Measurements from ENCODE around the gene KDM2B. TPM values are rescaled to one million over a fixed set of nuclear protein-coding genes. Genes with fewer than 3 reads are reported as not detected.
A peak's percentile ranks its signal among the peaks of the same experiment; 100 is the strongest.

The KDM2B gene
- total RNA-seq, 1 donor from 2014 or later, result 18.9 TPM

DNA sequence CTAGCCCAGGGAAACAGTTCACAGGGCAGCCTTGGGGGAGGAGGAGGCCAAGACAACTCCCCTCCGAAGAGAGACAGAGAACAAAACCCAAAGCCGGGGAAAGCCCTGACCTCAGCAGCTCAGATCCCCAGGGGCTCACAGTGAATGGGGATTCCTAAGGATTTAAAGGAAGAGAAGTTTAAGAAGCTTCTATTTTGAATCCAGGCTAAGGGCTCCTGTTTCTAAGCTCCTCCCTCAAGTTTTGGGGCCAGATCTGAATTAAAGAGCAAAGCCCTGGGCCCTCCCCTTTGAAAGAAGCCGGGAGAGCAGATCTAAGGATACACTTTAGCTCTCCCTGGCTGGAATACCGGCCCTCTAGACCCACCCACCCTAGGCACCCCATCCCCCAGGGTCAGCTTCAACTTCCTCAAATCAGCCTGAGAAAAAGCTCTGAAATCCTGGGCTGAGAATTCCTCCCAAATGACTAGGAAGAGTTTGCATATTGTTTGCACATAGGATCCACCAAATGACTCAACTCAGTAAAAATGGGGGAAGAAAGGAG, 3.9 kb downstream of the KDM2B start:
- no peak for DNase-seq (ENCODE audit: extremely low spot score in 2 of 2)
- Histone ChIP-seq H3K4me3 (no peak overlapping the region), H3K27me3 (no peaks in the 10 kb centered on the region), H3K4me1 (peaks cover 52% of the 10 kb centered on the region), H3K9me3 (no peaks in the 10 kb centered on the region), H3K27ac (peak overlapping the region; percentile 46), H3K36me3 (peaks cover 0 to 3% of the 10 kb centered on the region in 2 donors)
- TF ChIP-seq, protein P1, sequence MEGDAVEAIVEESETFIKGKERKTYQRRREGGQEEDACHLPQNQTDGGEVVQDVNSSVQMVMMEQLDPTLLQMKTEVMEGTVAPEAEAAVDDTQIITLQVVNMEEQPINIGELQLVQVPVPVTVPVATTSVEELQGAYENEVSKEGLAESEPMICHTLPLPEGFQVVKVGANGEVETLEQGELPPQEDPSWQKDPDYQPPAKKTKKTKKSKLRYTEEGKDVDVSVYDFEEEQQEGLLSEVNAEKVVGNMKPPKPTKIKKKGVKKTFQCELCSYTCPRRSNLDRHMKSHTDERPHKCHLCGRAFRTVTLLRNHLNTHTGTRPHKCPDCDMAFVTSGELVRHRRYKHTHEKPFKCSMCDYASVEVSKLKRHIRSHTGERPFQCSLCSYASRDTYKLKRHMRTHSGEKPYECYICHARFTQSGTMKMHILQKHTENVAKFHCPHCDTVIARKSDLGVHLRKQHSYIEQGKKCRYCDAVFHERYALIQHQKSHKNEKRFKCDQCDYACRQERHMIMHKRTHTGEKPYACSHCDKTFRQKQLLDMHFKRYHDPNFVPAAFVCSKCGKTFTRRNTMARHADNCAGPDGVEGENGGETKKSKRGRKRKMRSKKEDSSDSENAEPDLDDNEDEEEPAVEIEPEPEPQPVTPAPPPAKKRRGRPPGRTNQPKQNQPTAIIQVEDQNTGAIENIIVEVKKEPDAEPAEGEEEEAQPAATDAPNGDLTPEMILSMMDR (IDR thresholded peaks at IDR 0.05), result no peak
- TF ChIP-seq POLR2A (IDR thresholded peaks at IDR 0.05), result no peak
- intact Hi-C loops (cut with DNase I), result no loop called here

DNA sequence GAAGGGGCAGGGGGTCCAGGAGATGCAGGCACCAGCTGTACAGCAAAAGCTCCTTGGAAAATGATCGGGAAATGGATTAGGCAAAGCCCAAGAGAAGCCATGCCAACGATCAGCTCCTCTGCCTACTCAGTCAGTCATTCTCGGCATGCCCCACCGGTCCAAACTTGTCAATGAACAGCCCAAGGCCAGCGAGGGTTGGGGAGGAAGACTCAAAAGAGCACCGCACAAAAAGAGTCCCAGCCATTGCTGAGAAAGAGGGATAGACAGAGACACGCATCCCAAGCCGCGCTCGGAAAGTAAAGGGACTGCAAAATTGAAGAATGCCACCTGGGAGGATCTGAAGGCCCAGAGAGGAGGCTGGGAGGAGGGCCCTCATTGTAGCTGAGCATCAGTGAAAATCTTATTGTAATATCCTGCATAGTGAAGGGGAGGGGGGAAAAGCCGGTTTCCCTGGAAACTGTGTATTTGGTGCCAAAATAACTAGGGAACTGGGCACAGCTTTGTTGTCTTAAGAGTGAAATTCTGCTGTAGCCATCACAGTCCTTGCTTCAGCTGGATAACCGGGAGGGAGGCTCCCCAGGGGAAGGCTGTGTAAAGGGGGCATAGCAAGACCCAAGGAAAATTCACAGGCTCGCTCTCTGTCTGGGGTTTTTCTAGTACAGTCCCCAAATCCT, 4.7 kb downstream of the KDM2B start:
- H3K36me3 ChIP-seq, result peaks cover 0 to 6% of the 10 kb centered on the region in 2 donors
- no peaks in the 10 kb centered on the region for H3K9me3 ChIP-seq
- intact Hi-C loops (cut with DNase I), result no loop called here
- H3K4me3 ChIP-seq, result no peak overlapping the region
- no peaks in the 10 kb centered on the region for H3K27me3 ChIP-seq
- peaks cover 43% of the 10 kb centered on the region for H3K4me1 ChIP-seq
- DNase-seq (ENCODE audit: extremely low spot score in 2 of 2), result no peak
- TF ChIP-seq, protein P1 (IDR thresholded peaks at IDR 0.05), result no peak
- TF ChIP-seq POLR2AphosphoS5 (IDR thresholded peaks at IDR 0.05; ENCODE audit: insufficient read depth in 1 of 2, low read depth in 1 of 2) (no peak), POLR2A (IDR thresholded peaks at IDR 0.05) (no peak)
- peak overlapping the region; percentile 46 for H3K27ac ChIP-seq

DNA sequence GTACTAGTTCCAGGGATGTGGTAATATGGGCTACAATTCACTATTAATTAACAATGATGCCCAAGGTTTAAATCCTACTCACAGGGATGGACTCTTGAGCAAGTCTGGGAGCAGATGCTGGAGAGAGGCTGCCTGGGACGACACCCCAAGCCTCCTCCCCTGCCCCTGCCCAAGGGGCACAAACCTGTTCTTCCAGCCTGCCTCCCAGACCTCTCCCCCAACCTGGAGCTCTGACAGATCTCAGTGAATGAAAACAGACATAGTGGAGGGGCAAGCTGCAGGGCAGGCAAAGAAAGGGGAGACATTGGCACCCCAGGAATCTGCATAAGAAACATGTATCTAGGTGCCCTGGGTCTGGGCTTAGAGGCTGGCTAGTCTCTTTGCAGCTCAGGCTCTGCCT, 5.8 kb downstream of the KDM2B start:
- DNase-seq (ENCODE audit: extremely low spot score in 2 of 2), result no peak
- peaks cover 0 to 6% of the 10 kb centered on the region in 2 donors for H3K36me3 ChIP-seq
- peaks cover 37% of the 10 kb centered on the region for H3K4me1 ChIP-seq
- no peaks in the 10 kb centered on the region for H3K9me3 ChIP-seq
- TF ChIP-seq POLR2AphosphoS5 (IDR thresholded peaks at IDR 0.05; ENCODE audit: insufficient read depth in 1 of 2, low read depth in 1 of 2), result no peak
- no peak for TF ChIP-seq POLR2A (IDR thresholded peaks at IDR 0.05)
- TF ChIP-seq, protein P1 (IDR thresholded peaks at IDR 0.05), result no peak
- H3K4me3 ChIP-seq, result no peak overlapping the region
- no peak overlapping the region for H3K27ac ChIP-seq
- intact Hi-C loops (cut with DNase I), result no loop called here
- H3K27me3 ChIP-seq, result no peaks in the 10 kb centered on the region

DNA sequence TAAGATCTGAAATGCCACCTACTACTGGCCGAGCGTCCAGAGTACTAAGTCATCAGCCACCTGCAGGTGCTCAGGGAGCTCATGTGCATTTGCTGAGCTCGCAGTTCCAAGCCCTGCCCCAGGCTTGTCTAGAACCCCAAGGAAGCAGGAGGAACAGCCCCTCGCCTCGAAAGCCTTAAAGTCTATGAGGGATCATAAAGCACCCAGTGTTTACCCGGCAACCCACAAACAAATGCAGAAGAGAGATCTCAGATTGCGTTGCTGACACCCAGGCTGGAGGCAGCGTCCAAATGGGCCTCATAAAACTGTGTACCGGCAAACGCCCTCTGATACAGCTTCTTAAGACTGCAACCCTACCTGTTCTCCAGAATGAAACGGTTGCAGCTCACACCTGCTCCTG, 6.8 kb downstream of the KDM2B start:
- DNase-seq (ENCODE audit: extremely low spot score in 2 of 2), result no peak
- no peaks in the 10 kb centered on the region for H3K9me3 ChIP-seq
- intact Hi-C loops (cut with DNase I), result no loop called here
- no peaks in the 10 kb centered on the region for H3K27me3 ChIP-seq
- no peak overlapping the region for H3K4me3 ChIP-seq
- TF ChIP-seq POLR2A (IDR thresholded peaks at IDR 0.05) (no peak), POLR2AphosphoS5 (IDR thresholded peaks at IDR 0.05; ENCODE audit: insufficient read depth in 1 of 2, low read depth in 1 of 2) (no peak)
- TF ChIP-seq, protein P1 (IDR thresholded peaks at IDR 0.05), result no peak
- H3K4me1 ChIP-seq, result peaks cover 42% of the 10 kb centered on the region
- peaks cover 0 to 6% of the 10 kb centered on the region in 2 donors for H3K36me3 ChIP-seq
- H3K27ac ChIP-seq, result no peak overlapping the region

DNA sequence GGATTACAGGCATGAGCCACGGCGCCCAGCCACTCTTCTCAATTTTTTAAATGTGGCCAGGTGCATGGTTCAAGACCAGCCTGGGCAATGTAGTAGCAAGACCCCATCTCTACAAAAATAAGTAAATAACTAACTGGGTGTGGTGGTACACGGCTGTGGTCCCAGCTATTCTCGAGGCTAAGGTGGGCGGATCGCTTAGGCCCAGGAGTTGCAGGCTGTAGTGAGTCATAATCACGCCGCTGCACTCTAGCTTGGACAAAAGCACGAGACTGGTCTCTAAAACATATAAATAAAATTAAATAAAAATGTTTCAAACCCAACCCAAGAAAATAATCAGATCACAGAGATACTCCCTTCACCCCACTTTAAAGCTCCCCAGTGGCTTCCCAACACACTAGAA, 8.9 kb downstream of the KDM2B start:
- Histone ChIP-seq H3K4me1 (peaks cover 21% of the 10 kb centered on the region), H3K4me3 (no peak overlapping the region), H3K27me3 (no peaks in the 10 kb centered on the region), H3K9me3 (no peaks in the 10 kb centered on the region), H3K36me3 (peaks cover 0 to 6% of the 10 kb centered on the region in 2 donors), H3K27ac (no peak overlapping the region)
- no peak for DNase-seq (ENCODE audit: extremely low spot score in 2 of 2)
- intact Hi-C loops (cut with DNase I), result no loop called here
- TF ChIP-seq, protein P1 (IDR thresholded peaks at IDR 0.05), result no peak
- no peak for TF ChIP-seq POLR2A (IDR thresholded peaks at IDR 0.05)
- no peak for TF ChIP-seq POLR2AphosphoS5 (IDR thresholded peaks at IDR 0.05; ENCODE audit: insufficient read depth in 1 of 2, low read depth in 1 of 2)

Measured in vagina (tissue), 2 donors.